Measurements from ENCODE around the gene KSR2.
"Not testable (repeated sequence)": the region's sequence is repeated elsewhere in the genome, so short reads cannot be mapped to it uniquely, and the experiment has no call there.

KSR2 gene

DNA sequence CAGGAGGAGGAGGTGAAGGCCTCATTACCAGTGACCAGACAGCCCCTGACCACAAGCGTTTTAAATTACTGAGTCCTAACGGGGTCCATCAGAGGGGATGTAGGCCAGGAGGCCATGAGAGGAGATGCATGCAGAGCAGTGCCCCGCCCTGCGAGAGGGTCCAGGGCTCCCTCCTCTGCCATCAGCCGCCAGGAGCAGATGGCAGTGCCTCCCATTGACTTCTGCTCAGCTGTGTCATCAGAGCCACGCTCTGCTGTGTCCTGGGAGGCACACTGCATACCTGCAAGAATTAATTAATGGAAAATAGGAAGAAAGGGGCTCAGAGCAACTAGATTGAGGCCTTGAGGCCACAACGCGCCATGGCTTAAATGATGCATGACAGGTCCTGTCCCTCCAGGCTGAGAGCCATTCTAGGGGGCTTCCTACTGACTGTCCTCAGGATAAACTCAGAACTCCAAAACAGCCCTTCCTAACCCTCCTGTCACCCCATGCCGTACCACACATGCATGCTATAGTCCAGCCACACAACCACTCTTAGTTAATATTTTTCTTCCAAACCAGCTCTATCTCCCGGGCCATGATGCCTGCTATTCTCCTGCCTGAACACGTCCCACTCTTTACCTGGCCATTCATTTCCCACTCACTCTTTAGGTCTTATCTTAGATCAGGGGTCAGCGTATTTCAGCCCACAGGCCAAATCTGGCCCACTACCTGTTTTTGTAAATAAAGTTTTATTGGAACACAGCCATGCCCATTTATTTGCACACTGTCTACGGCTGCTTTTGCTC, 235.8 kb downstream of the KSR2 start:
- H3K4me3 ChIP-seq (ENCODE audit: low read depth in 1 of 2, low read length in 1 of 2): no peak overlapping the region
- H3K27ac ChIP-seq: no peak overlapping the region
- no peaks in the 10 kb centered on the region for H3K27me3 ChIP-seq
- no peaks in the 10 kb centered on the region for H3K4me1 ChIP-seq (ENCODE audit: control insufficient read depth in 1 of 2, insufficient read depth in 1 of 2, low read depth in 1 of 2, low read length in 1 of 2)
- TF ChIP-seq, protein P1, sequence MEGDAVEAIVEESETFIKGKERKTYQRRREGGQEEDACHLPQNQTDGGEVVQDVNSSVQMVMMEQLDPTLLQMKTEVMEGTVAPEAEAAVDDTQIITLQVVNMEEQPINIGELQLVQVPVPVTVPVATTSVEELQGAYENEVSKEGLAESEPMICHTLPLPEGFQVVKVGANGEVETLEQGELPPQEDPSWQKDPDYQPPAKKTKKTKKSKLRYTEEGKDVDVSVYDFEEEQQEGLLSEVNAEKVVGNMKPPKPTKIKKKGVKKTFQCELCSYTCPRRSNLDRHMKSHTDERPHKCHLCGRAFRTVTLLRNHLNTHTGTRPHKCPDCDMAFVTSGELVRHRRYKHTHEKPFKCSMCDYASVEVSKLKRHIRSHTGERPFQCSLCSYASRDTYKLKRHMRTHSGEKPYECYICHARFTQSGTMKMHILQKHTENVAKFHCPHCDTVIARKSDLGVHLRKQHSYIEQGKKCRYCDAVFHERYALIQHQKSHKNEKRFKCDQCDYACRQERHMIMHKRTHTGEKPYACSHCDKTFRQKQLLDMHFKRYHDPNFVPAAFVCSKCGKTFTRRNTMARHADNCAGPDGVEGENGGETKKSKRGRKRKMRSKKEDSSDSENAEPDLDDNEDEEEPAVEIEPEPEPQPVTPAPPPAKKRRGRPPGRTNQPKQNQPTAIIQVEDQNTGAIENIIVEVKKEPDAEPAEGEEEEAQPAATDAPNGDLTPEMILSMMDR (IDR thresholded peaks at IDR 0.05): no peak
- no peaks in the 10 kb centered on the region for H3K9me3 ChIP-seq
- H3K36me3 ChIP-seq: no peaks in the 10 kb centered on the region

DNA sequence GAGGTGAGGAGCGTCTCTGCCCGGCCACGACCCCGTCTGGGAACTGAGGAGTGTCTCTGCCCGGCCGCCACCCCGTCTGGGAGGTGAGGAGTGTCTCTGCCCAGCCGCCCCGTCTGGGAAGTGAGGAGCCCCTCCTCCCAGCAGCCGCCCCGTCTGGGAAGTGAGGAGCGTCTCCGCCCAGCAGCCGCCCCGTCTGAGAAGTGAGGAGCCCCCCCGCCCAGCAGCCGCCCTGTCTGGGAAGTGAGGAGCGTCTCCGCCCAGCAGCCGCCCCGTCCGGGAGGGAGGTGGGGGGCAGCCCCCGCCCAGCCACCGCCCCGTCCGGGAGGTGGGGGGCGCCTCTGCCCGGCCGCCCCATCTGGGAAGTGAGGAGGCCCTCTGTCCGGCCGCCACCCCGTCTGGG, 237.7 kb downstream of the KSR2 start:
- not testable (repeated sequence) for H3K27ac ChIP-seq

DNA sequence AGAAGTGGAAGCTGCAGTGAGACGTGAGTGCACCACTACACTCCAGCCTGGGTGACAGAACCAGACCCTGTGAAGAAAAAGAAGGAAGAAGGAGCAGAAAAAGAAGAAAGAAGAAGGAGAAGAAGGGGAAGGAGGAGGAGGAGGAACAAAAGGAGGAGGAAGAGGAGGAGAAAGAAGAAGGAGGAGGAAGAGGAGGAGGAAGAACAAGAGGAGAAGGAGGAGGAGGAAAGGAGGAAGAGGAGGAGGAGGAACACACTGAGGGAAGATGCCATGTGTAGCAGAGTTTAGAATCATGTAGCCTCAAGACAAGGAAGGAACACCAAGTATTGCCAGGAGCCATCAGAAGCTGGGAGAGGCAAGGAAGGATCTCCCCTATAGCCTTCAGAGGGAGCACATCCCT, 241.5 kb downstream of the KSR2 start:
- no peak overlapping the region for H3K4me3 ChIP-seq (ENCODE audit: low read depth in 1 of 2, low read length in 1 of 2)
- TF ChIP-seq, protein P1 (IDR thresholded peaks at IDR 0.05): no peak
- no peaks in the 10 kb centered on the region for H3K4me1 ChIP-seq (ENCODE audit: control insufficient read depth in 1 of 2, insufficient read depth in 1 of 2, low read depth in 1 of 2, low read length in 1 of 2)
- H3K27me3 ChIP-seq: no peaks in the 10 kb centered on the region
- H3K9me3 ChIP-seq: no peaks in the 10 kb centered on the region
- H3K27ac ChIP-seq: no peak overlapping the region
- no peaks in the 10 kb centered on the region for H3K36me3 ChIP-seq

More for the DNA sequence above, 237.7 kb downstream of the KSR2 start:
- H3K9me3 ChIP-seq; H3K36me3 ChIP-seq; H3K4me1 ChIP-seq (ENCODE audit: control insufficient read depth in 1 of 2, insufficient read depth in 1 of 2, low read depth in 1 of 2, low read length in 1 of 2); H3K27me3 ChIP-seq; H3K4me3 ChIP-seq (ENCODE audit: low read depth in 1 of 2, low read length in 1 of 2): not testable (repeated sequence)

DNA sequence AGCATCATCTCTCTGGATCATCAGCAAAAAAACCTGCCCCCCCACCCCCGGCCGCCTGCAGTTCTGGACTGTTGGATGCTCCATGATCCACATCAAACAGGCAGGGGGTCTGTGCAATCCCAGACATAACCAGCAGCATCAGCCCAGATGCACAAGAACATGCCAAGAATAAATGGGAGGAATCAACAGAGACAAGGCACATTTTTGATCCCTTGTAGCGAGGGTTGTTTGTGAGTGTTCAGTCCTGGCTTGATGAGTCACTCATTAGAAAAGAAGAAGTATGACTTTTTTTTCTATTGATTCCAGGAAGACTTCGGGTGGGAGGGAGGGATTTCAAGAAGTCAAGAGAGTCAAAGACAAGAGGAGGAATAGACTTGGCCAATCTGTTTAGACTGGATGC, 244.2 kb downstream of the KSR2 start:
- Histone ChIP-seq H3K4me3 (ENCODE audit: low read depth in 1 of 2, low read length in 1 of 2) (no peak overlapping the region), H3K9me3 (no peaks in the 10 kb centered on the region), H3K27ac (no peak overlapping the region), H3K36me3 (no peaks in the 10 kb centered on the region), H3K4me1 (ENCODE audit: control insufficient read depth in 1 of 2, insufficient read depth in 1 of 2, low read depth in 1 of 2, low read length in 1 of 2) (no peaks in the 10 kb centered on the region), H3K27me3 (no peaks in the 10 kb centered on the region)
- TF ChIP-seq, protein P1 (IDR thresholded peaks at IDR 0.05): no peak

DNA sequence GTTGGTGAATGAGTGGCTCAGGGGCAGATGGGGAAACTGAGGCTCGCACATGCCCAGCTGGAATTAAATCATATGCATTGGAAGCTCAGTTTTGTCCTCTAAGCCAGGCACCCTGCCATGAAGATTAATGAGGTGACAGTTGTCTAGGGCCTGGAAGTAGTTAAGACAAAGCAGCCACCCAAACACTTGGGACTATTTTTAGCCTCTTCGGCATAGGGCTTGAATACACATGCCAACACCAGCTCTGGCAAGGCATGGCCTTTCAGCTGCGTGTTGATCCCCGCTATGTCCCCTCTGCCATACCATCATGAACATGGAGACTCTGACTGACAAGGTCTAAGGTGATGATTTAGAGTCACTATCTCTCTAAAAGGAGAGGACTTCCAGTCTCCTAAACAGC, 250.2 kb downstream of the KSR2 start:
- Histone ChIP-seq H3K27ac (no peak overlapping the region), H3K4me1 (ENCODE audit: control insufficient read depth in 1 of 2, insufficient read depth in 1 of 2, low read depth in 1 of 2, low read length in 1 of 2) (no peaks in the 10 kb centered on the region), H3K4me3 (ENCODE audit: low read depth in 1 of 2, low read length in 1 of 2) (no peak overlapping the region), H3K36me3 (no peaks in the 10 kb centered on the region), H3K27me3 (peaks cover 3% of the 10 kb centered on the region), H3K9me3 (no peaks in the 10 kb centered on the region)
- TF ChIP-seq, protein P1 (IDR thresholded peaks at IDR 0.05): no peak

DNA sequence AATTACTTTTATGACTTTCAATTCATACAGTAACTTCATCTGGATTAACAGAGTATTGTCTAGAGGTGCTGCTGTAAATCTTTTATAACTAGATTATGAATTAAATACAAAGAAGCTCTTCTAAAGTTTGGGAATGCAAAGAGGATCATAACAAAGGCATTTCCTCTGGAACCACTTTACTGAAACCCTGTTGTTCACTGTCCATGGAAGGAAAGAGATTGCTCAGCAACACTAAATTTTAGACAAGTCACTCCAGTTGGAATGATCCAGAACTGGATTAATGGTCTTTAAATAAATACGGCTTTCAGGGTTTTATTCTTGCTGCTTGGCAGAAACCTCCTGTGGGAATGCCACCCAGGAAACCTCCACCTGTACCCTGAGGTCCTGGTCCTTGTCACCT, 250.6 kb downstream of the KSR2 start:
- Histone ChIP-seq H3K36me3 (no peaks in the 10 kb centered on the region), H3K27me3 (peaks cover 6% of the 10 kb centered on the region), H3K4me3 (ENCODE audit: low read depth in 1 of 2, low read length in 1 of 2) (no peak overlapping the region), H3K27ac (no peak overlapping the region), H3K4me1 (ENCODE audit: control insufficient read depth in 1 of 2, insufficient read depth in 1 of 2, low read depth in 1 of 2, low read length in 1 of 2) (no peaks in the 10 kb centered on the region), H3K9me3 (no peaks in the 10 kb centered on the region)
- TF ChIP-seq, protein P1 (IDR thresholded peaks at IDR 0.05): no peak

Data from neutrophil (primary cell).